ENCODE data around the gene SLC35E3. TPM values are rescaled to one million over a fixed set of nuclear protein-coding genes. Genes with fewer than 3 reads are reported as not detected.
A peak's percentile ranks its signal among the peaks of the same experiment; 100 is the strongest.

The SLC35E3 gene
- total and polyA plus RNA-seq, 2 experiments from 2014 or later: 1.9 to 16.2 TPM

GRCh38 chr12:68780731-68781130, 34.8 kb downstream of the SLC35E3 start:
- H3K9me3 ChIP-seq (ENCODE audit: low read depth): no peaks in the 10 kb centered on the region
- H3F3A ChIP-seq (ENCODE audit: insufficient read depth): peaks cover 5% of the 10 kb centered on the region
- in situ Hi-C loops (cut with MboI): no loop called here
- peaks cover 6% of the 10 kb centered on the region; the same call in 1 of the 2 replicates for H3K4me1 ChIP-seq (ENCODE audit: insufficient read depth)
- no peak overlapping the region for H3K4me2 ChIP-seq (ENCODE audit: unreplicated experiment)
- no peak for DNase-seq
- no peak overlapping the region for H2AFZ ChIP-seq
- no peaks in the 10 kb centered on the region for H3K9me2 ChIP-seq (ENCODE audit: insufficient read depth)
- no peaks in the 10 kb centered on the region for H4K20me1 ChIP-seq (ENCODE audit: insufficient read depth)
- no peak overlapping the region for H3K4me3 ChIP-seq
- TF ChIP-seq EZH2 (IDR thresholded peaks at IDR 0.05; ENCODE audit: insufficient read depth, poor library complexity, severe bottlenecking) (no peak), EZH2phosphoT487 (IDR thresholded peaks at IDR 0.05; ENCODE audit: insufficient read depth, low read depth) (no peak)
- WGBS, 2 experiments (ENCODE audit: low coverage in 1 of 2, low lambda C conversion rate in 2 of 2, missing lambda C conversion rate in 2 of 2): 89 to 95% methylated on average over 6 of the region's 6 CpGs
- H3K9ac ChIP-seq: no peak overlapping the region
- no peaks in the 10 kb centered on the region for H3K79me2 ChIP-seq (ENCODE audit: insufficient read depth)
- no peak overlapping the region for H3K27ac ChIP-seq
- no peaks in the 10 kb centered on the region for H3K36me3 ChIP-seq (ENCODE audit: low read depth)
- no peaks in the 10 kb centered on the region for H3K27me3 ChIP-seq (replicated peaks; ENCODE audit: insufficient read depth)

GRCh38 chr12:68781728-68782127, 35.8 kb downstream of the SLC35E3 start:
- H2AFZ ChIP-seq: no peak overlapping the region
- H3K9me3 ChIP-seq (ENCODE audit: low read depth): no peaks in the 10 kb centered on the region
- DNase-seq: no peak
- no peaks in the 10 kb centered on the region for H4K20me1 ChIP-seq (ENCODE audit: insufficient read depth)
- no peak overlapping the region for H3K27ac ChIP-seq
- 87 to 88% methylated on average over 6 of the region's 6 CpGs for WGBS, 2 experiments (ENCODE audit: low coverage in 1 of 2, low lambda C conversion rate in 2 of 2, missing lambda C conversion rate in 2 of 2)
- no peaks in the 10 kb centered on the region for H3K36me3 ChIP-seq (ENCODE audit: low read depth)
- no peak overlapping the region for H3K4me3 ChIP-seq
- H3K9me2 ChIP-seq (ENCODE audit: insufficient read depth): no peaks in the 10 kb centered on the region
- no peaks in the 10 kb centered on the region for H3K27me3 ChIP-seq (replicated peaks; ENCODE audit: insufficient read depth)
- no peak overlapping the region for H3K9ac ChIP-seq
- peaks cover 14% of the 10 kb centered on the region; the same call in 1 of the 2 replicates for H3K4me1 ChIP-seq (ENCODE audit: insufficient read depth)
- no peaks in the 10 kb centered on the region for H3K79me2 ChIP-seq (ENCODE audit: insufficient read depth)
- no peak overlapping the region for H3K4me2 ChIP-seq (ENCODE audit: unreplicated experiment)
- no peak for TF ChIP-seq EZH2 (IDR thresholded peaks at IDR 0.05; ENCODE audit: insufficient read depth, poor library complexity, severe bottlenecking)
- no peak for TF ChIP-seq EZH2phosphoT487 (IDR thresholded peaks at IDR 0.05; ENCODE audit: insufficient read depth, low read depth)
- peaks cover 10% of the 10 kb centered on the region for H3F3A ChIP-seq (ENCODE audit: insufficient read depth)
- in situ Hi-C loops (cut with MboI): no loop called here

GRCh38 chr12:68784015-68784414, 38.0 kb downstream of the SLC35E3 start:
- TF ChIP-seq EZH2phosphoT487 (IDR thresholded peaks at IDR 0.05; ENCODE audit: insufficient read depth, low read depth) (no peak), EZH2 (IDR thresholded peaks at IDR 0.05; ENCODE audit: insufficient read depth, poor library complexity, severe bottlenecking) (no peak)
- no peaks in the 10 kb centered on the region for H3K9me3 ChIP-seq (ENCODE audit: low read depth)
- H3K27me3 ChIP-seq (replicated peaks; ENCODE audit: insufficient read depth): no peaks in the 10 kb centered on the region
- H3F3A ChIP-seq (ENCODE audit: insufficient read depth): peaks cover 19% of the 10 kb centered on the region
- no peak overlapping the region for H2AFZ ChIP-seq
- no peak overlapping the region for H3K9ac ChIP-seq
- no peaks in the 10 kb centered on the region for H4K20me1 ChIP-seq (ENCODE audit: insufficient read depth)
- H3K79me2 ChIP-seq (ENCODE audit: insufficient read depth): no peaks in the 10 kb centered on the region
- no peaks in the 10 kb centered on the region for H3K36me3 ChIP-seq (ENCODE audit: low read depth)
- DNase-seq: no peak
- peaks cover 27% of the 10 kb centered on the region for H3K4me1 ChIP-seq (ENCODE audit: insufficient read depth)
- H3K4me3 ChIP-seq: no peak overlapping the region
- in situ Hi-C loops (cut with MboI): no loop called here
- WGBS, 2 experiments (ENCODE audit: low coverage in 1 of 2, low lambda C conversion rate in 2 of 2, missing lambda C conversion rate in 2 of 2): 86 to 87% methylated on average over 8 of the region's 8 CpGs
- H3K4me2 ChIP-seq (ENCODE audit: unreplicated experiment): no peak overlapping the region
- no peak overlapping the region for H3K27ac ChIP-seq
- no peaks in the 10 kb centered on the region for H3K9me2 ChIP-seq (ENCODE audit: insufficient read depth)

GRCh38 chr12:68785358-68785757, 39.4 kb downstream of the SLC35E3 start:
- H3K27ac ChIP-seq: peak overlapping the region; percentile 21; the same call in 1 of the 2 replicates
- no peaks in the 10 kb centered on the region for H3K9me3 ChIP-seq (ENCODE audit: low read depth)
- H3K27me3 ChIP-seq (replicated peaks; ENCODE audit: insufficient read depth): no peaks in the 10 kb centered on the region
- no peaks in the 10 kb centered on the region for H3K79me2 ChIP-seq (ENCODE audit: insufficient read depth)
- H3K9ac ChIP-seq: no peak overlapping the region
- WGBS, 2 experiments (ENCODE audit: low coverage in 1 of 2, low lambda C conversion rate in 2 of 2, missing lambda C conversion rate in 2 of 2): 14 to 33% methylated on average over 2 of the region's 2 CpGs
- TF ChIP-seq EZH2phosphoT487 (IDR thresholded peaks at IDR 0.05; ENCODE audit: insufficient read depth, low read depth) (no peak), EZH2 (IDR thresholded peaks at IDR 0.05; ENCODE audit: insufficient read depth, poor library complexity, severe bottlenecking) (no peak)
- no peaks in the 10 kb centered on the region for H3K9me2 ChIP-seq (ENCODE audit: insufficient read depth)
- H3F3A ChIP-seq (ENCODE audit: insufficient read depth): peaks cover 19% of the 10 kb centered on the region
- H4K20me1 ChIP-seq (ENCODE audit: insufficient read depth): no peaks in the 10 kb centered on the region
- DNase-seq: peak; percentile 60
- no peak overlapping the region for H3K4me3 ChIP-seq
- H3K4me2 ChIP-seq (ENCODE audit: unreplicated experiment): no peak overlapping the region
- no peaks in the 10 kb centered on the region for H3K36me3 ChIP-seq (ENCODE audit: low read depth)
- H3K4me1 ChIP-seq (ENCODE audit: insufficient read depth): peaks cover 27% of the 10 kb centered on the region
- H2AFZ ChIP-seq: 0 out of 2 replicates have a peak overlapping the region, but pooled peaks have one; percentile 5
- in situ Hi-C loops (cut with MboI): no loop called here
